Colon (tissue), 2 donors: ENCODE measurements around the gene CCDC88C.

Experiments used
- FAIRE-seq: peaks from 2 replicates; lab custom pipeline; 2012; peaks lifted over from hg19 to GRCh38; lab: Jason Lieb, UNC
- donor health status: control.
- donor health status: control.

CCDC88C gene

DNA sequence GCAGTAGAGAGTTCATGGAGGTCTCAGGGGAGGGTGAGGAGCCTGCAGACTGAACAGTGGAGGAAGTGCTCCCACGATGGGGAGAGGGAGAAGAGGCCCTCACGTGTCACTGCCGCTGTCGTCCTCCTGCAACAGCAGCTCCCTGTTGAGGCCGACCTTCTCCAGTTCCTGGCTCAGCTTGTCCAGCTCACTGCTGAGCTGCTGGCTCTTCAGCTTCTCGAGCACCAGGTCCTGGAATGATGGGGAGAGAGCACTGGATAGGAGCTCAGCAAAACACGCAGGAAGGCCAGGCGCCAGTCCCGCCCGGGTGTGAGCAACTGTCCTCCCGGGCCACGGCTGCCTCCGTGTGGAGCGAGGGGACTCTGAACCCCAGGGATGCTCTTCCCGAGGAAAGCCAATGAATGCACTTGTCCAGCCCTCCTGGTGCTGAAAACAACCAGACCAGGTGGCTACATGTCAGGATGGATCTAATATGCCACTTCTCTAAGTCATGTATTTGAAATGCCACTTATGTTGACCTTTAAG lies 107.8 kb downstream of the CCDC88C start:
- FAIRE-seq: no peak

DNA sequence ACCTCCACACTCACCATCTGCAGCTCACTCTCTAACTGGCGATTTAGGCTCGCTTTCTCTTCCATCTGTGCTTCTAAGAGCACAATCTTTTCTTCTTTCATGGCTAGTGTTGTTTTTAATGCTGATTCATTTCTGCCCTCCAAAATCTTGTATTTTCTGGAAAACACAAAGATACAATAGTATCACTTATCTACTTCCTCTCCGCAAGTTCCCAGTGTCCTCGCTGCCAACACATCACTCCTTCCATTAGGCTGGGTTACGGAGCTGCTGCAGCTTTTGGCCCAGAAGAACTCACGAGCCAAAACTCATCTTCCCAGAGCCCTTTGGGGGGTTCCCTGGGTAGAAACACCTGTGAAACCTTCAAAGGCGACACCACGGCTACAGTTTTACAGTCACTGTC lies 109.3 kb downstream of the CCDC88C start:
- no peak for FAIRE-seq

DNA sequence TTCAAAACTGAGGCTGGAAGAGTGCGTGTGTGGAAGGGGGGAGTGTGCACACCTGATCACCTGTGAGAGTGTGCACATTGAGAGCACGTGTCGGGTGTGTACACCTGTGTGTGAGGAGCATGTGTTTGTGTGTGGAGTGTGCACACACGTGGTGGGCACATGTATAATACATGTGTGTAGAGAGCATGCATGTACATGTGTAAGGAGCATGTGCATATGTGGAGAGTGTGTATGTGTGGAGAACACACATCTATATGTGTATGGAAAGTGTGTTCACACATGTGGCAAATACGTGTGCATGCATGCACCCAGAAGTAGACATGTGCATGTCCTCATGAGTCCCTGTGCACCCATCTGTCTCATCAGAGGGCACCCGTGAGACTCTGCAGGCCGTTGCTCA lies 110.0 kb downstream of the CCDC88C start:
- FAIRE-seq: no peak

GRCh38 chr14:91307046-91307445 lies 110.6 kb downstream of the CCDC88C start:
- no peak for FAIRE-seq

DNA sequence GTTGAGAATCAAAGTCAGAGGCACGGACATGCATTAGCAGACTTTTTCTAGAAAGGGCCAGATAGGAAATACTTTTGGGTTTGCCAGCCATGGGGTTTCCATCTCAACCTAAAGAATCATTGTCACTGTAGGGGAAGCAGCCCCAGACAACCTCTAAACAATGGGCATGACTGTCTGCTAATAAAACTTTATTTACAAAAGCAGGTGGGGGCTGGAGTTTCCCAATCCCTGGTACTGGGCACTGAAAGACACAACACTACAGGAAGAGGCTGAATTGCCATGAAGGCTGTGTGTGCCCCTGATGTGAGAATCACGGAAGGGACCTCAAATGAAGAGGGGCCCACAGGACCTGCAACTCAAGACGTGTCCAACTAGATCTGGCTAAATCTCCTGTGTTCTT lies 111.1 kb downstream of the CCDC88C start:
- no peak for FAIRE-seq

- no peak for FAIRE-seq
These were observed 111.8 kb downstream of the CCDC88C start for GRCh38 chr14:91305650-91306431.

- FAIRE-seq: no peak
These were observed 113.7 kb downstream of the CCDC88C start for GRCh38 chr14:91303924-91304229.

DNA sequence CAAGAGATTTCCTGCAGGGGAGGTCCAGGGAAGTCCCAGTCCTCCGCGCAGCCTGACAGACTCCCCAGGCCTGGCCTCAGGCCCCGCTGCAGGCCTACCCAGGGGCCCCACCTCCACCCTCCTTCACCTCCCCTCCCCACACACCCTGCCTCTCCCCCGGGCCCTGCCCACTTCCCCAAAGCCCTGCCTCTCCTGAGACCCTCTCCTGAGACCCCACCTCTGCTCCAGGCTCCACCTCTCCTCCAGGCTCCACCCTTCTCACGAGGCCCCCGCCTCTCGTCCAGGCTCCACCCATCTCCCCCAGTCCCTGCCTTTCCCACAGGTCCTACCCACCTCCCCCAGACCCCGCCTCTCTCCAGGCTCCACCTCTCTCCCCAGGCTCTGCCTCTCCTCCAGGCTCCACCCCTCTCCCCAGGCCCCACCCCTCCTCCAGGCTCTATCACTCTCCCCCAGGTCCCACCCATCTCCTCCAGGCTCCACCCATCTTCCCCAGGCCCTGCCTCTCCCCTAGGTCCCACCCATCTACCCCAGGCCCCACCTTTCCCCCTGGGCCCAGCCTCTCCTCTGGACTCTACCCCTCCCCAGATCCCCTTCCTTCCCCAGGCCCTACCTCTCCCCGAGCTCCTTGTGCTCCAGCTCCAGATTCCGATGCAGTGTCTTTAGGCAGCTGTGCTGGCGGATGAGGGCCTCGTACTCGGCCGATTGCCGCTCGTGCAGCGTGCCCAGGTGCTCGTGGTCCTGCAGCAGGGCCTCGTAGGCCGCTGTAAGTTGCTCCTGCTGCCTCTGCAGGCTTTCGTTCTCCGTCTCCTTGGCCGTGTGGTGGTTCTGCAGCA lies 114.3 kb downstream of the CCDC88C start:
- FAIRE-seq: no peak

GRCh38 chr14:91302391-91302790 lies 115.2 kb downstream of the CCDC88C start:
- FAIRE-seq: no peak

GRCh38 chr14:91300957-91301356 lies 116.7 kb downstream of the CCDC88C start:
- no peak for FAIRE-seq

DNA sequence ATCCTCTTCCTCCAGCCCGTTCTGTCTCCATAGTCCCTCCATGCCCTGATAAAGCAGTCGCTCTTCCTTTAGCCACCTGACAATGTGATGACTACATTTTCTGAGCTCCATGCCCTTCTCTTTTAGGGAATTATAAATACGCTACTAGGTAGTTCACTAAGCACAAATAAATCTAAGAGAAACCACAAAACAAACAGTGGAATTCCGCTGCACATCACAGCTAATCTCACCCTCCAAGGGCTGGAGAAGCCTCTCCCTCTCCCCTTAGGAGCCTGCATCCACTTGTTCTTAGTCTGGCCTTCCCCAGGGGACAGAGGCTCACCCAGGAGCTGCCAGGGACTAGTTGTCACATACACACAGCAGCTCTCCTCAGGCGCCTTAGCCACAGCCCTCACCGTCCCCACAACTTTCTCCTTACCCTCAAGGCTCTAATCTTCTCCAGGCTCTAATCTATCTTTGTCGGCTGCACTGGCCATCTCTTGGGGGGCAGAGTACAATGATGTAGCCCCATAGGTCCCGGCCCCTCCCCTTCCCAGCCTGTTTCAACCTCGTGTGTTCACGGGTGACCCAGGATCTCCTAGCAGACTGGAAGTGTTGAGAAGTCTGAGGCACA lies 117.2 kb downstream of the CCDC88C start:
- no peak for FAIRE-seq

DNA sequence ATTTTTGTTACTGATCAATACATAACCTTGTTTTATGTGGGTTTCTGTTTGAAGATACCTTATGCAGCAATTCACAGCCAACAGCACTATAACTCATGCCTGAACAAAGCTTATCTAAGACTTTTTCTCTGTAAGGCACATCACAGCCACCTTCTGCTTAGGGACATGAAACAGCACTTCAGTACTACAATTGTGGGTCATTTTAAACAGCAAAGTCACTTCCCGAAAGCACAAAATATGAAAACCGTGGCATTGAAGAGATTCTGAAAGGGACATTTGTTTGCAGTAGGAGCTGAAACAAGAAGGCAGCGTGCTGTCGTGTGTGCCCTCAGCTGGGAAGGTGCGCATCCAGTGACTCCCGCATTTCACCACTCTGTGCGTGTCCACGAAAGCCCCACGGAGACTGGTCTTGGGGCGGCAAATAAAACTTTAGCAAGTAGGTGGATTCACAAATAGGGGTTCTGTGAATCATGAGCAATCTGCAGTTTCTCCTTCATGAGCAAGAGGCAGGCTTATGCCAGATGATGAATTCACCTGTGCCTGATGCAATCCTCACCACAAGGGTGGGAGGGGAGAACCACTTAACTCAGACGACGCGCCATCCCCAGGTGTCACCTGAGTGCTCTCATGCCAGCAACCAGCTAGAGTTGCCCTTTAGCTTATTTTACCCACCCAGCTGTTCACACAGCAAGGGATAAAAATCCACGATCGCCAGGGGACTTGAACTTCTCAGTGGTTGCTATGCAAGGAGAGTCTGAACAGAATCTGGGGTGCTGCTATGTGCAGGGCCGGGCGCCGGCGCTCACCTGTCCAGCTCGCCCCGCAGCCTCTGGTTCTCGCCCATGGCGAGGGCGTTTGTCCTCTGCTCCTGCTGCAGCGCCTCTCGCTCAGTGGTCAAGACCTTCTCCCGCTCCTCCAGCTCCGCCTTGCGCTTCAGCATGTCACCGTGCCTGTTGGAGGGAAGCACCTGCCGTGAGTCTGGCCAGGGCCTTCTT lies 118.2 kb downstream of the CCDC88C start:
- FAIRE-seq: no peak

DNA sequence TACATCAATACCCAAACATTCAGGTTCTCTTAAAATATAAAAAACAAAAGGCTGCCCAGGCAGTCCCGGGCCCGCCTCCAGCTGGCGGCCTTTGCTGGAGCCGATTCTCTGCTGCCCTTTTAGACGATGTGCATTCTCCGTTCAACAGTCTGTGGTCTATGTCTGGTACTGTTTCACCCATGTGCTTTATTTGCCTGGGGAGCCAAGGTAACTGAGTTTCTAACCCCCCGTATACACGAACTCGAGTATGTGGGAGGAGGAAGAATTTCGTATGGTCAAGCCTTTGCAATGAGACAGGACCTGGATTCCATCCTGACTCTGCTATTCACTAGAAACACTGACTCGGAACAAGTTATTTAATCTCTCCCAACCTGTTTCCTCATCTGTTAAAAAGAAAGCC lies 119.0 kb downstream of the CCDC88C start:
- no peak for FAIRE-seq

- FAIRE-seq: no peak
These were observed 120.4 kb downstream of the CCDC88C start for GRCh38 chr14:91297081-91297711.

GRCh38 chr14:91295851-91296796 lies 121.5 kb downstream of the CCDC88C start:
- no peak for FAIRE-seq

DNA sequence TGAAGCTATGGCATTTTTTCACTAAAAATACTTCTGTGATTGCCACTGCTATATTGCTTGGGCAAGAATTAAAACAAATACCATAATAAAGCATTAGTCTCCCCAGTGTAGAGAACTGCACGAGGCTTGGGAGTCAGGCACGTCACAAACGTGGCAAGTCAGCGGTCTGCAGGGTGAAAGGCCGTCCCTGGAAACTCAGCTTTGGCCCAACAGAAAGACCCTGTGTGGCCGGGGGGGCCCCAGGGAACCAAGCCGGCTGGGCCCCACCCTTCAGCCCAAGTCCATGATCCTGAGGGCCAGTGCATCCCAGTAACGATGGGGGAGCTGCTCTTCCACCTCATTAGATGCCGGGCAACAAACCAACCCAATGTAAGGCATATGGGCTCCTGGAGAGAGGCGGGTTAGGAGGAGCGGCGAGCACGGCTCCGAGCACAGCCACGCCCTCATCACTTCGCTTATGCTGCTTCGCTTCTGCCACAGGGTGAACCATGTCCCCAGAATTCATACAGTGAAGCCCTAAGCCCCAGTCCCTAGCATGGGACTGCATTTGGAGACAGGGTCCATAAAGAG lies 122.3 kb downstream of the CCDC88C start:
- FAIRE-seq: no peak

DNA sequence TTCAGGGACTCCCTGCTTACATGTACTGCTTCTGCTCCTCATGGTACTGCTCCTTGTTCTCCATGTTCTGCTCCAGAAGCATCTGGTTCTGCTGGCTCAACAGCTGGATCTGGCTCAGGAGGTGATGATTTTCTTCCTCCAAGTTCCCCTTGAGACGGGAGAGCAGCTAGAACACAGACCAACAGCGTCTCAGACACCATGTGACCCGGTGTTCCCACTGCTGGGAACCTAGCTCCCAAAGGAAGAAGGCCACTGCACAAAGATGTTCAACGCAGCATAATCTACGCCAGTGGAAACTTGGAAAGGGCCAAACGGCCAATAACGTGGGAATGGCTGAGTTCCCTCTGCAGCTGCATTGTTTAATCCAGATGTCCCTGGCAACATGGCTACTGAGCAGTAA lies 123.5 kb downstream of the CCDC88C start:
- no peak for FAIRE-seq

DNA sequence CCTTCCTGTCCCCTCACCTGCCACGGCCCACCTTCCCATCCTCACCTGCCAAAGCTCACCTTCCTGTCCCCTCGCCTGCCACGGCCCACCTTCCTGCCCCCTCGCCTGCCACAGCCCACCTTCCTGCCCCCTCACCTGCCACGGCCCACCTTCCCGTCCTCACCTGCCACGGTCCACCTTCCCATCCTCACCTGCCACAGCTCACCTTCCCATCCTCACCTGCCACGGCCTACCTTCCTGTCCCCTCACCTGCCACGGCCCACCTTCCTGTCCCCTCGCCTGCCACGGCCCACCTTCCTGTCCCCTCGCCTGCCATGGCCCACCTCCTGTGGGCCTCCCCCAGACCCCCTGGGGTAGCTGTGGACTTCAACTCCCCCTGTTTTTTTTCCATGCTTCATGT lies 124.3 kb downstream of the CCDC88C start:
- FAIRE-seq: no peak

- no peak for FAIRE-seq
These were observed 125.1 kb downstream of the CCDC88C start for GRCh38 chr14:91292491-91292890.
